GM19238 (cell line): ENCODE results near the gene TYW1B.
"Not testable (repeated sequence)": the region's sequence is repeated elsewhere in the genome, so short reads cannot be mapped to it uniquely, and the experiment has no call there.

Experiments used
- DNase-seq: peaks from one replicate; pipeline ENCODE4 v3.0.0; 2011; ENCODE audit warnings: low spot score; ENCODE audit not compliant: insufficient read length

The TYW1B gene

DNA sequence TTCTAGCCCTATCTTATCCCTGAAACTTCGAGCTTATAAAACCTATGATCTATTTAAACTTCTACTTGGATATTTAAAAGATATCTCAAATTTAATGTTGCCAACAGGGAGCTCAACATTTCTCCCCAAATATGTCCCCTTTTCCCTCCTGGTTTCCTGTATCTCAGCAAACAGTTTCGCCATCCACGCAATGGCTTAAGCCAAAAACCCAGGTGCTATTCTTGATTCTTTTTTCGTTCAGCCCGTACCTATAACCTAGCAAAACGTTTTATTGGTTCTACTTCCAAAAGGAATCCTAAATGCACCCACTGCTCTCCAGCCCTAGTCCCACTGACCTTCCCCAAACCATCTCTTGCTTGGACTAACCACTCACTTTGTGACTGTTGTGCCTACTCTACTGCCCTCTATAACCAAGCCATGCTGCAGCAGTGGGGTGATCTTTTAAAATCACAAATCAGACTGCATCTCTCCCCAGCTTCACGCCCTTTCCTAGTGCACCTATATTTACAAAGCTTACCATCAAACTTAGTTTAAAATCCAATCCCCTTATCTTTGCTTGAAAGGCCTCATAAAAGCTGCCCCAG is 201.5 kb downstream of the TYW1B start:
- not testable (repeated sequence) for DNase-seq

DNA sequence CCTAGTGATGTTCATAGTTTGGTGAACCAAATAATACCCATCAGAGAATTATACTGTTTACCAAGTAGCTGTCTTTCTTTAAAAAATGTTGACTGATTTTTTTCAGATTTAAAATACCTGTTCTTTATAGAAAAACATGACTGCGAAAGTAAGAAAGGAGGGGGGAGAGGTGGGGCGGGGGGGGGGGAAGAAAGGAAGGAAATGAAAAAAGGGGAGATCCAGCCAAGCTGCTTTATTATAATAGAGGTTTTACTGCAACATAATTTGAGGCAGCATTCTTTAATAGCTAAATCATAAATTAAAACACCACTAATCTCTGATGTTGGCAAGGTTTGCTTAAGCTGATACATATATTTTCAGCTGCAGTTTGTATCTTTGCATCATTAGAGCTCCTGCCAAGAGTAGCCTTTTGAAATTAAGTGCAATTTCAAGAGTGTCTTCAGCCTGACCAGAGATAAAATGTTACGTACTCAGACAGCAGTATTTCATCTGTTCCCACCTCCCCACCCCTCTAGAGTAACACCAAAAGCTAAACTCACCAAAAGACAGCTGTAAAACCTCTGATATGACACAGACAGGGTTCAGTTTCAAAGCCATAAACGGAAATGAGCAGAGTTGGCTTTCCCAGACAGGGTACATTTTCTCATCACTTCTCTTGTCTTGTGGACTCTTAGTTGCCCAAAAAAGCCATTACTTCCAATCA is 202.1 kb downstream of the TYW1B start:
- not testable (repeated sequence) for DNase-seq

DNA sequence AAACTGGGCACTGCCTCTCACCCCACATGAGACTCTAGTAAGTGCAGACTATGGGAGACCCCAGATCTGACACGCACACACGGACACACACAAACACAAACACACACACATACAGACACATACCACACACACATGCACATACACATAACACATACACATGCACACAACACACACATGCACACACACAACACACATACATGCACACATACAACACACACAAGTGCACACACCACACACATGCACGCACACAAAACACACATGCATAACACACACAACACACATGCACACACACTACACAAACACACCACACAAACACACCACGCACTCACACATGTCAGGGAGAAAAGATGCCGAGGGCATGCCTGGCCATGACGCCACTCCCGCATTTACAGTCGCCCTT is 205.5 kb downstream of the TYW1B start:
- no peak for DNase-seq

DNA sequence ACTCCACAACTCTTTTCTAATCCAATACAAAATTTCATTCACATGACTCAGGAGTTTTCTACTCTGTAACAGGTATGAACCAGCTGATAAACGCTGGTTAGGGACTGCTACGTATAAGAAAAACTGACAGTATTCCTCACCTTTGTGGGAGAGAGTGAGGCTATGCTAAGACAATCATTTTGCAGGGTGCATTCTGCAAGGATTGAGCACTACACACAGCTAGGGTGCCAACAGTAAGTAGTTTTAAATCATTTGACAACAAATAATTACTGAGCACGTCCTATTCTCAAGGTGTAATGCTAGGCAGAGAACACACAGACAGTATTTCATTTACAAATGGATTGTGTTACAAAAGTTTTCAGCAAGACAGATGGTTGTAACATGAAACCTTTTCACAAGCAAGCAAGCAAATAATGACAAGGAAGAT is 206.2 kb downstream of the TYW1B start:
- DNase-seq, result not testable (repeated sequence)

DNA sequence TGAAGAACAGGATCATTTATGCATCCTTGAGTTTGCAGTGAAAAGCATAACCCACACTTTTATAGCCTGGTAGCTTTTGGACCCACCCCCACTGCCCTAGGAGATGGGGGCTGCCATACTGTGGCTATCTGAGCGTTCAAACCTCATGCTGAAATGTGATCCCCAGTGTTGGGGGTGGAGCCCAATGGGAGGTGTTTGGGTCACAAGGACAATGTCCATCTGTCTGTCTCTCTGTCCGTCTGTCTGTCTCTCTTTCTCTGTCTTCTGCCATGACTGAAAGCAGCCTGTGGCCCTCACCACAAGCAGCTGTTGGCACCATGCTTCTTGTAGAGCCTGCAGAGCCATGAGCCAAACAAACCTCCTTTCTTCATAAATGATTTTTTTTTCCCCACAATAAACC is 207.1 kb downstream of the TYW1B start:
- DNase-seq, result not testable (repeated sequence)

DNA sequence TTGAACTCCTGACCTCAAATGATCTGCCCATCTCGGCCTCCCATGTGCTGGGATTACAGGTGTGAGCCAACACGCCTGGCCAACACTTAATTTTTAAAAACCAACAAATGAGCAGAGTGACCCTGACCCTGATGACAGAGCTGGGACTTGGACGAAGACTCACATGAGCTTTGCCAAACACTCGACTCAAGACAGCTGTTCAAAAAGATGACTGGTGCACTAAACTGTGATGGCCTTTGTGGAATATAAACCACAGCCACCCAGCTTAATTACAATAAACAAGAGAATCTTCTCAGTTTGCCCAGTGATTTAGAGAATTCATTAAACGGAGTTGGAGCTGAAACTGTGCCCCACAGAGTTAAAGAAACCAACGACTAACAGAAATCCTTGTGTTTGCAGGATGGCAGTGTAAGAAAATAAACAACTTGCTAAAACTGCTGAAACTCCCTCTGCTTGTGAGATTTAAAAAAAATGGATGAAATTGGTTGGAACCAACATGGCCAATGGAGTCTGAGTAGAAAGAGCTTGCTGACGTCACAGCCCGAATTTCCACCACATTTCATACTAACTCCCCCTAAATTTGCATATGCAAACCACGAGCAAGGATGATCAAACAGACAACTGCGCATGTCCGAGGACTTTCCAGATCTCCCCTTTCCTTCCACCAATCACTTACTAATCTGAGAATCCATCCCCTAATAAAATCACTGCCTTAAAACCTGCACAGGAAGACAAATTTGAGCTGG is 209.4 kb downstream of the TYW1B start:
- not testable (repeated sequence) for DNase-seq

DNA sequence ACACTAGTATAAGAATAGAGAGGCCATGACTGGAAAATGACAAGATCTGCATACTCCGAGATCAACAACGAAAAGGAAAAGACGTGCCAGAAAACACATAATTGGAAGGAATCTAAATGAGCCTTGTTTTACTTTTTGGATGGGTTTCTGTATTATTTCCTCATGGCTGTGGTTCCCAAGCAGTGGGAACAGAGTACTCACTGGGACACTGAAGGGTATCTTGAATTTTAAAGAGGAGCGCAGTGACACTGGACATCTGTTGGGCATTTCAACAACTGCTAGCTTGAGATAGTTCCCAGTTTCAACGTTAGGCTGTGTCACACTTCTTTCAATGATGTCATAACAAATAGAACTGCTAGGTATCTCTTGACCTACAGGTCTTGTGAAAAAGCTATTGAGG is 218.2 kb downstream of the TYW1B start:
- not testable (repeated sequence) for DNase-seq

DNA sequence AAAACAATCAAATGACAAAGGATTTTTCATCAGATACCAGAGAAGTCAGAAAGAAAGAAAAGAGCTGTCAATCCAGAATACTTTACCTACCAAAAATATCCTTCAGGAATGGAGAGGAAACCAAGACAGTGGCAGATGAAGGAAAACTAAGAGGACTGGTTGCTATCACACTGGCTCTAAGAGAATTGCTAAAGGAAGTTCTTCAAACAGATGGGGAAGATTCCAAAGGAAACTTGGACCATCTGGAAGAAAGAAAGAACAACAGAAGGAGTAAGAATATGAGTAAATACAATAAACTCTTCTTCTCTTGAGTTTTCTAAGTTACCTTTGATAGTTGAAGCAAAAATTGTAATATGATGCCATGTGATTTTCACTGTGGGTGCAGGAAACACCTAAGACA is 220.0 kb downstream of the TYW1B start:
- not testable (repeated sequence) for DNase-seq

DNA sequence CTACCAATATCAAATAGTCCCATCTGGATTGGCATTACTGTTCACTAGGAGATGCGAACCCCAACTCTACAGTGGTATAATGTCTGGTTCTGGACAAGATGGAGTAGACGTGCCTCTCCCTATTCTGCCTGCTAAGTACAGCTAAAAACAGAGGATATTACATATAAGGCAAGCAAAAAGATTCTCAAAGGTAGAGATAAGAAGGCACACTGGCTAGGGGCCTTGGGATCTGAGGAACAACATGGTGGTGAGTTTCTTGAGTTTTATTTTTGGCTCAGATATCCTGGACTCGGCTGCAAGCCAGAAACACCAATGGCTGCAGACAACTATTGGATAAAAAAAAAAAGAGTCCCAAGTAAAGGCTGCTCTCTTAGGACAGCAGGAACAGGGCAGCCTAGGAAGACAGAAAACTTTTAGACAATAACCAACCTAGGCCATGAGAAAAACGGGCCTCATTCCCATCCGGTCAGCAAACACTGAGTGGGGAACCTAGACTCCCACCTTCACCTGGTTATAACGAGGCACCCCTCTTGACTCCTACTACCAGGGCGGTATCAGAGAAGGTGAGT is 222.1 kb downstream of the TYW1B start:
- DNase-seq, result not testable (repeated sequence)

DNA sequence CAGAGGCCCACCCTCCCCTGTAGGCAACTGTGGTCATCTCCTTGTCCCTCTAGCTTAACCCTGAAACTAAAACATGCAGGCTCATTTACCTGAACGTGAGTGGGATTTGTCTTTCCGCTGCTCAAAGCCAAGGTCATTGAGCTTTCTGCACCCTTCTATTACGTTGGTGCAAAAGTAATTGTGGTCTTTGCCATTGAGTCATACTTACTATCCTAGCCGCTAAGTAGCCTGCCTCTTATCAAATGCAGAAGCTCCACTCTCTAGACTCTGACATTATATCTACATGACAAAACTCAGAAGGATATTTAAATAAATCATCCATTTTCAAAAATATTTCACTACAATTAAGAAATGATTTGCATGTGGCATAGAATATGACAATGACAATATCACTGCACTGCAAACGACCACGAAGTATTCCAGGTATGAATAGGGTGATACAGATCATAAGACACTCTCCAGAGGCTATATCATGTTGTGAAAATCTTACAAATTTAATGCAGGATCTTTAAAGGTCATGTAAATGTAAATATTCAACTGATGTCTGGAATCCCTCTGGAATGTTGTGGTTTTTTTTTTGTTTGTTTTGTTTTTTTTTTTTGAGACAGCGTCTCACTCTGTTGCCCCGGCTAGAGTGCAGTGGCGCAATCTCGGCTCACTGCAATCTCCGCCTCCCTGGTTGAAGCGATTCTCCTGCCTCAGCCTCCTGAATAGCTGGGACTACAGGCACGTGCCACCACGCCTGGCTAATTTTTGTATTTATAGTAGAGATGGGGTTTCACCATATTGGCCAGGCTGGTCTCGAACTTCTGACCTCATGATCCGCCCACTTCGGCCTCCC is 223.0 kb downstream of the TYW1B start:
- not testable (repeated sequence) for DNase-seq

DNA sequence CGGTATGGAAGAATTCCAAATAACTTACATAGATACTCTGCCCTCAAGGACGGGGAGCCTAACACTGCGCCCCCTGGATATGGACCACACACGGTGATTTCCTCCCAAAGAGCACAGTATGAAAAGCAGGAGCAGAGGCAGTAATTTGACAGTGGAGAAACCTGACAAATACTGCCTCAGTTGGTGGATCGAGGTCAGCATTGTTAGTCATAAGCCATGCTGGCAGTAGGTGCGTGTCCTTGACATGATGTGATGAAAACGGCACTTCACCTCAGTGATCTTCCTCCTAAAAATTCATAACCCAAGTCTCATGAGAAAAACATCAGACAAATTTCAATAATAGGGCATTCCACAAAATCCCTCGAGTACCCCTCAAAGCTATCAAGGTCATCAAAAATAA is 224.5 kb downstream of the TYW1B start:
- DNase-seq, result not testable (repeated sequence)

DNA sequence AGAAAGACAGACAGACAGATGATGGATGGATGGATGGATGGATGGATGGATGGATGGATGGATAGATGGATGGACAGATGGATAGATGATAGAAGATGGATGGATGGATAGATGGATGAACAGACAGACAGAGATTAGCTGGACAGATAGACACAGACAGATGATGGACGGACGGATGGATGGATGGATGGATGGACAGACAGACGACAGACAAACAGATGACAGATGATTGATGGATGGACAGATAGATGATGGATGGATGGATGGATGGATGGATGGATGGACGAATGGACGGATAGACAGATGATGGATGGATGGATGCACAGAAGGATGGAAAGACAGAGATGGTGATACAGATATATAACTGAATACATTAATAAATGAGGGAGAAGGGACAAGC is 224.9 kb downstream of the TYW1B start:
- no peak for DNase-seq

DNA sequence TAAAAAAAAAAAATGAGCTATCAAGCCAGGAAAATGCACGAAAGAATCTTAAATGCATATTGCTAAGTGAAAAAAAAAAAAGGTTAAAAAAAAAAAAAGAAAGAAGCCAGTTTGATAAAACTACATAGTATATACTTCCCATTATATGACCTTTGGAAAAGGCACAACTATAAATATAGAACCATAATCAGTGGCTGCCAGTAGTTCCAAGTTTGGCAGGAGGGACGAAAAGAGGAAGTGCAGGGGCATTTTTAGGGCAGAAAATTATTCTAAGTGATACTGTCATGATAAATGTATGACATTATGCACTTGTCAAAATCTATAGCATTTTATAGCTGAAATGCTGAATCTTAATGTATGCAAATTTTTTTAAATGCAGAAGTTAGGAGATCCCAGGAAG is 226.3 kb downstream of the TYW1B start:
- not testable (repeated sequence) for DNase-seq

DNA sequence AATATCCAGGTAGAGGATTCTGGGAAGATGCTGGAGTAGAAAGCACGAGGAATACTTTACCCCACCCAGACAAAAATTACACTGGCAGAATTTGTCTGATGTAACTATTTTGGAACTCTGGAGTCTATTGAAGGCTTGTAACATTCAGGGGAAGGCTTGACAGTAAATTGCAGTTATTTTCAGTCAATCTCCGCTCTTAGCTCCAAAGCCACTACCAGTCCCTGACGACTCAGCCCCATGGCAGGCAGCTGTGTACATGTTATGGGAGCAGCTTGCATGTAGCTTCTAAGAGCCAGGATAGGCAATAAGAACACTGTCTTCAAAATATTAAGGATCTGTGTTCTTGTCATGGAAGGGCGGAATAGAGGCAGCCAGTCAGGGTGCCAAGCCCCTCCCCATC is 238.0 kb downstream of the TYW1B start:
- not testable (repeated sequence) for DNase-seq

DNA sequence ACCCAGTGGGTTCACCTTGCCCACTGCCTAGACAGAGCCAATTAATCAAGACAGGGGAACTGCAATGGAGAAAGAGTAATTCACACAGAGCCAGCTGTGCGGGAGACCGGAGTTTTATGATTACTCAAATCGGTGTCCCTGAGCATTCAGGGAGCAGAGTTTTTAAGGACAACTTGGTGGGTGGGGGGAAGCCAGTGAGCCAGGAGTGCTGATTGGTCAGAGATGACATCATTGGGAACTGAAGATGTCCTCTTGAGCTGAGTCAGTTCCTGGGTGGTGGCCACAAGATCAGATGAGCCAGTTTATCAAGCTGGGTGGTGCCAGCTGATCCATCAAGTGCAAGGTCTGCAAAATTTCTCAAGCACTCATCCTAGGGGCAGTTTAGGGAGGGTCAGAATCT is 240.7 kb downstream of the TYW1B start:
- DNase-seq, result not testable (repeated sequence)

DNA sequence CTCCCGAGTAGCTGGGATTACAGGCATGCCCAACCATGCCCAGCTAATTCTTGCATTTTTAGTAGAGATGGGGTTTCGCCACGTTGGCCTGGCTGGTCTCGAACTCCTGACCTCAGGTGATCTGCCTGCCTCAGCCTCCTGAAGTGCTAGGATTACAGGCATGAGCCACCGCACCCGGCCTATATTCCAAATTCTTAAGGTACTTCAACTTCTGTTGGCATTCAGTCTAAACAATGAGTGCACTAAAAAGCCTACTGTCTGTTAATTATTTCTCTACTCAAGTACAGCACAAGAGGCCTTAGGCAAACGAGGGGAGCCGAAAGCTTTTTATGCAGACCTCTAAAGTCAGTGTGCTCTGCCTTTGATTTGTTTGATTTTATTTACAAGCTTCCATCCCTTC is 243.4 kb downstream of the TYW1B start:
- not testable (repeated sequence) for DNase-seq

DNA sequence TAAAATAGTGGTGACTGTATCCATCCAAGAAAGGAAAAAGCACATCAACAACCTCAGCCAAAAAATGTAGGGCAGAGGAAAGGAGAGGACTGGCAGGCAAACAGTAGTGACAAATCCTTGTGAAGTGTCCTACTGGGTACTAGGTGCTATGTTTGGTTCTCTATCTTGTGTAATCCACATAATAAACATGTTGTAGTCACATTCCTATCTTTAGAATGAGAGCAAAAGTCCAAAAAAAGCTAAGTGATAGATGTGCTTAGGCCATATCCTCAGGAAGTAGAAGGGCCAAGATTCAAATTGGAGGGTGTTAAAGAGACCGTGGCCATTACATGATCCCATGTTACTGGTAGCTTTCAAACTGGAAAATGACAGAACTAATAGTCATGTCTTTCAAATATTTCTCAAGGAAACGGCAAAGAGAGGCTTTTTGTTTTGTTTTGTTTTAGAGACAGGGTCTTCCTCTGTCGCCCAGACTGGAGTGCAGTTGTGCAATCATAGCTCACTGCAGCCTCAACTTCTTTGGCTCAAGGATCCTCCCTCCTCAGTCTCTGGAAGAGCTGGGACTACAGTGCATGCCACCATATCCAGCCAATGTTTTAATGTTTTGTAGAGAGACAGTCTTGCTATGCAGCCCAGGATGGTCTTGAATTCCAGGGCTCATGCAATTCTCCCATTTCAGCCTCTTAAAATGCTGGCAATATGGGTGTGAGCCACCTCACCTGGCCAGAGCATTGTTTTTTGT is 244.2 kb downstream of the TYW1B start:
- DNase-seq, result not testable (repeated sequence)

DNA sequence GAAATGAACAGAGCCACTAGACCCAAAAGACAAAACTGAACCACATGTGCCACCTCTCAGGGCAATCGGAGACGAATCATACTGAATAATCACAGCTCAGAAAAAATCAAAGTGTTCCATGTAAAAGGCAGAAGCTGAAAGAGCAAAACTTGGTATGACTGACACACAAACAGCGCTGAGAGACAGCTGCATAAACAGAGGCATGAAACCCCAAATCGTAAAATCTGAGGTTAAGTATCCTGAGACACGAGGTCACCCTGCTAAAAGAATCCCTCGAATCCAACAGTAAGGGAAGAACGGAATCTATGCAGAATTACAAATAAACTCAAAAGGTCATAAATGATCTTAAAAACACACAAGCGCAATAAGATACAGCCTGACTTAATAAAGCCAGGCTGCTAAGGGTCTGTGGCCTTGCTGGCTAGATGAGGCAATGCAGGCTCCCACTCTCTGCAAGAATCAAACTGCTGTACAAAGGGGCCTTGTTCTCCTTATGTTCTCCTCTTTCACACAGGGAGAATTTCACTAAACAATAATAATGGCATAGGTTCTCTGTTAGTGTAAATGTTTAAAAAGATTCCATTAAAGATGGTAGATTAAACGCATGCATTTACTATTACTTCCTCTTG is 247.7 kb downstream of the TYW1B start:
- not testable (repeated sequence) for DNase-seq

DNA sequence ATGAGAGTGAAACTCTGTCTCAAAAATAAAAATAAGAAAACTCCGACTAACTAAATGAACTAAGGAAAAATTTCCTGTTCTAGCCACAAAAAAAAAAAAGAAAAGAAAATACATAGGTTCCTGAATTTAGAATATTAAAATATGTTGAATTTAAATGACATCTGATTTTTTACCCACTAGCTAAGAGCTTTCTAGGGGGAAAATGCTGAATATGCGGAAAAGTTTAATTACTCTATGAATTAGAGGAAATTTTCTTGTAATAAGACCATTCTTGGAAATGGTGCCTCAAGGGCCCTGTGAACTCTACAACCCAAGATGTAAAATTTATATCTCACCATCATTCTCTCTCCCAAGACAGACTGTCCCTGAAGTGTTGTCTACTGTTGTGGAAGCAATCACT is 250.9 kb downstream of the TYW1B start:
- no peak for DNase-seq

DNA sequence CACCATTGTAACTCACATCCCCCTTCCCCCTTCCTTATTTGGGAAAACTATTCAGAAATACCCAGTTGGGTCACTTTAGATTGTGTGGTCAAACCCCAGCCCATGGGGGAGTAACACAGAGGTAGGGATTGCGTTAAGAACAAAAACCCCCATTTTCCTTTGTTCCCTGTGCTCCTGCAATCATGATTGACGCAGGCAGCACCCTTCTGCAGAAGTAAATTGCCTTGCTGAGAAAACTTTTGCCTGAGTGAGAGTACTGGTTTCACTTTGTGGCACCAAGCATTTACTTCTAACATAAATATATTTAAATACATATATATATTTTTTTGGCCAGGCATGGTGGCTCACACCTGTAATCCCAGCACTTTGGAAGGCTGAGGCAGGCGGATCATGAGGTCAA is 266.0 kb downstream of the TYW1B start:
- DNase-seq, result not testable (repeated sequence)
